ENCODE data around the gene NWD2. TPM values are rescaled to one million over a fixed set of nuclear protein-coding genes. Genes with fewer than 3 reads are reported as not detected.

Gene NWD2
- total and polyA plus RNA-seq, 9 of the 15 experiments (the other 6 are each of a cell fraction or from before 2014, with no cell fraction given), result not detected

DNA sequence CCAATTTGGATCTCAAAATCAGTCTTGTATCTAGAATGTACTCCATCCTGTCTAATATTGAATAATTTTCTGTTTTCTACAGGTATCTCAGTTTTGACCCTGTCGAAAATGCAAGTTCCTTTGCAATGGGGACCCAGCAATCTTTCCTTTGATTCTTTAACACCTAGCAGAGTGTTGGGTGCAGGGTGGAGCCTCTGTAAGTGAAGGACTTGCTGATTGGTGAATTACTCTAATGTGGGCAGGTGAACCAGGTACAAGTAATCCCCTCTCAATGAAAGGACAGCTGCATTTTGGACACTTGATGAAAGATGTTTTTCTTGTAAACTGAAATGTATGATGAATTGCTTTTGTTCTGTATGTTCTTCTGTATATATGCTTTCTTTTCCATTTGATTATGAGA, 54.9 kb downstream of the NWD2 start:
- no peak for DNase-seq (ENCODE audit: extremely low read depth in 1 of 4, low spot score in 3 of 4)
- CTCF ChIA-PET (ENCODE audit: low intra/inter-chr PET ratio), result no interaction called here

More for the DNA sequence above, 54.9 kb downstream of the NWD2 start:
- H4K20me1 ChIP-seq (replicated peaks; ENCODE audit: control insufficient read depth, insufficient read depth, low read length), result no peaks in the 10 kb centered on the region
- no peaks in the 10 kb centered on the region for H3K36me3 ChIP-seq (ENCODE audit: control insufficient read depth, insufficient read depth, low read length)
- no peak overlapping the region for H3K4me3 ChIP-seq
- in situ Hi-C loops (cut with MboI) (no loop called here), intact Hi-C loops (cut with micrococcal nuclease) (no loop called here)
- no peak for FAIRE-seq
- no TSS peak for BruUV-seq (replicated peaks)
- no peak for TF ChIP-seq IRF1 (CRISPR knock-in tag; IDR thresholded peaks at IDR 0.05; ENCODE audit: borderline replicate concordance)
- TF ChIP-seq EGR1 (conservative IDR thresholded peaks at IDR 0.05), result no peak
- TF ChIP-seq ZNF764 (CRISPR knock-in tag; IDR thresholded peaks at IDR 0.05; ENCODE audit: low read depth), result no peak
- TF ChIP-seq NONO (IDR thresholded peaks at IDR 0.05; ENCODE audit: low read depth in 2 of 2, low read length in 1 of 2), result no peak
- TF ChIP-seq KLF16 (IDR thresholded peaks at IDR 0.05), result no peak
- TF ChIP-seq, protein P1, sequence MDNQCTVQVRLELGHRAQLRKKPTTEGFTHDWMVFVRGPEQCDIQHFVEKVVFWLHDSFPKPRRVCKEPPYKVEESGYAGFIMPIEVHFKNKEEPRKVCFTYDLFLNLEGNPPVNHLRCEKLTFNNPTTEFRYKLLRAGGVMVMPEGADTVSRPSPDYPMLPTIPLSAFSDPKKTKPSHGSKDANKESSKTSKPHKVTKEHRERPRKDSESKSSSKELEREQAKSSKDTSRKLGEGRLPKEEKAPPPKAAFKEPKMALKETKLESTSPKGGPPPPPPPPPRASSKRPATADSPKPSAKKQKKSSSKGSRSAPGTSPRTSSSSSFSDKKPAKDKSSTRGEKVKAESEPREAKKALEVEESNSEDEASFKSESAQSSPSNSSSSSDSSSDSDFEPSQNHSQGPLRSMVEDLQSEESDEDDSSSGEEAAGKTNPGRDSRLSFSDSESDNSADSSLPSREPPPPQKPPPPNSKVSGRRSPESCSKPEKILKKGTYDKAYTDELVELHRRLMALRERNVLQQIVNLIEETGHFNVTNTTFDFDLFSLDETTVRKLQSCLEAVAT (IDR thresholded peaks at IDR 0.05), result no peak
- no peak for TF ChIP-seq KHSRP (IDR thresholded peaks at IDR 0.05)
- TF ChIP-seq ZNF347 (CRISPR knock-in tag; IDR thresholded peaks at IDR 0.05; ENCODE audit: low read depth), result no peak
- TF ChIP-seq ZNF444 (CRISPR knock-in tag; IDR thresholded peaks at IDR 0.05), result no peak
- no peak overlapping the region for H3K27ac ChIP-seq (ENCODE audit: extremely low read depth, low read depth, low read length)
- H3K9me1 ChIP-seq (ENCODE audit: control insufficient read depth, insufficient read depth, low read length), result no peaks in the 10 kb centered on the region
- no peaks in the 10 kb centered on the region for H3K4me1 ChIP-seq (replicated peaks in 1 of 2; ENCODE audit: control insufficient read depth in 2 of 2, insufficient read depth in 2 of 2, low read length in 2 of 2)
- no peak overlapping the region for H3K4me2 ChIP-seq (ENCODE audit: insufficient read depth, low read length)
- H3K27me3 ChIP-seq (ENCODE audit: control insufficient read depth in 2 of 2, insufficient read depth in 2 of 2, low read length in 2 of 2), result no peaks in the 10 kb centered on the region
- no peaks in the 10 kb centered on the region for H3K9me3 ChIP-seq (replicated peaks; ENCODE audit: control insufficient read depth, insufficient read depth, low read depth, low read length)
- H2AFZ ChIP-seq (ENCODE audit: low read depth, low read length), result no peak overlapping the region
- H3K79me2 ChIP-seq (ENCODE audit: control insufficient read depth, insufficient read depth, low read length), result no peaks in the 10 kb centered on the region
- POLR2A ChIA-PET, result interaction anchor here (0.5 kb wide), 1 partner anchor 104 kb away, joined by 3 read pairs; no protein-coding TSS in a partner anchor
- WGBS (ENCODE audit: insufficient coverage, low coverage, missing lambda C conversion rate), result 0% methylated on average over 1 of the region's 1 CpG
- ATAC-seq, result no peak
- no peak overlapping the region for H3K9ac ChIP-seq (ENCODE audit: insufficient read depth in 1 of 2, low read depth in 2 of 2, low read length in 2 of 2)
